Measurements from ENCODE around the gene CCDC158.

GRCh38 chr4:76282941-76283689, 137.8 kb downstream of the CCDC158 start:
- no peak for TF ChIP-seq CTCF (conservative IDR thresholded peaks at IDR 0.05; ENCODE audit: low read length)
- no peak for TF ChIP-seq EZH2phosphoT487 (IDR thresholded peaks at IDR 0.05; ENCODE audit: borderline replicate concordance, low read depth, low read length)
